ENCODE measurements around the gene ZNF844. TPM values are rescaled to one million over a fixed set of nuclear protein-coding genes. Genes with fewer than 3 reads are reported as not detected.

The ZNF844 gene
- polyA plus RNA-seq, 1 of the 3 experiments (the other 2 are of a cell fraction), result 0.28 TPM

- TF ChIP-seq, protein P1, sequence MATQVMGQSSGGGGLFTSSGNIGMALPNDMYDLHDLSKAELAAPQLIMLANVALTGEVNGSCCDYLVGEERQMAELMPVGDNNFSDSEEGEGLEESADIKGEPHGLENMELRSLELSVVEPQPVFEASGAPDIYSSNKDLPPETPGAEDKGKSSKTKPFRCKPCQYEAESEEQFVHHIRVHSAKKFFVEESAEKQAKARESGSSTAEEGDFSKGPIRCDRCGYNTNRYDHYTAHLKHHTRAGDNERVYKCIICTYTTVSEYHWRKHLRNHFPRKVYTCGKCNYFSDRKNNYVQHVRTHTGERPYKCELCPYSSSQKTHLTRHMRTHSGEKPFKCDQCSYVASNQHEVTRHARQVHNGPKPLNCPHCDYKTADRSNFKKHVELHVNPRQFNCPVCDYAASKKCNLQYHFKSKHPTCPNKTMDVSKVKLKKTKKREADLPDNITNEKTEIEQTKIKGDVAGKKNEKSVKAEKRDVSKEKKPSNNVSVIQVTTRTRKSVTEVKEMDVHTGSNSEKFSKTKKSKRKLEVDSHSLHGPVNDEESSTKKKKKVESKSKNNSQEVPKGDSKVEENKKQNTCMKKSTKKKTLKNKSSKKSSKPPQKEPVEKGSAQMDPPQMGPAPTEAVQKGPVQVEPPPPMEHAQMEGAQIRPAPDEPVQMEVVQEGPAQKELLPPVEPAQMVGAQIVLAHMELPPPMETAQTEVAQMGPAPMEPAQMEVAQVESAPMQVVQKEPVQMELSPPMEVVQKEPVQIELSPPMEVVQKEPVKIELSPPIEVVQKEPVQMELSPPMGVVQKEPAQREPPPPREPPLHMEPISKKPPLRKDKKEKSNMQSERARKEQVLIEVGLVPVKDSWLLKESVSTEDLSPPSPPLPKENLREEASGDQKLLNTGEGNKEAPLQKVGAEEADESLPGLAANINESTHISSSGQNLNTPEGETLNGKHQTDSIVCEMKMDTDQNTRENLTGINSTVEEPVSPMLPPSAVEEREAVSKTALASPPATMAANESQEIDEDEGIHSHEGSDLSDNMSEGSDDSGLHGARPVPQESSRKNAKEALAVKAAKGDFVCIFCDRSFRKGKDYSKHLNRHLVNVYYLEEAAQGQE (IDR thresholded peaks at IDR 0.05; ENCODE audit: low read depth, low read length), result no peak
- TF ChIP-seq TAF1 (IDR thresholded peaks at IDR 0.05; ENCODE audit: borderline replicate concordance, low read depth, low read length) (peak; percentile 93), SIN3A (IDR thresholded peaks at IDR 0.05; ENCODE audit: borderline replicate concordance, low read depth, low read length) (no peak), MEF2A (IDR thresholded peaks at IDR 0.05; ENCODE audit: borderline replicate concordance, low read depth) (no peak), GATA2 (CRISPR knock-in tag; IDR thresholded peaks at IDR 0.05) (no peak), YY1 (IDR thresholded peaks at IDR 0.05; ENCODE audit: low read depth) (no peak), RFX5 (IDR thresholded peaks at IDR 0.05; ENCODE audit: low read length) (peak; percentile 43), RCOR1 (IDR thresholded peaks at IDR 0.05; ENCODE audit: low read length) (no peak), ELF1 (IDR thresholded peaks at IDR 0.05) (no peak), TCF12 (IDR thresholded peaks at IDR 0.05) (no peak), EZH2phosphoT487 (IDR thresholded peaks at IDR 0.05; ENCODE audit: borderline replicate concordance, low read depth) (no peak), POLR2AphosphoS5 (IDR thresholded peaks at IDR 0.05; ENCODE audit: low read depth, low read length) (peak; percentile 95), IRF3 (IDR thresholded peaks at IDR 0.05; ENCODE audit: low read depth, low read length) (no peak)
- TF ChIP-seq, protein P2, sequence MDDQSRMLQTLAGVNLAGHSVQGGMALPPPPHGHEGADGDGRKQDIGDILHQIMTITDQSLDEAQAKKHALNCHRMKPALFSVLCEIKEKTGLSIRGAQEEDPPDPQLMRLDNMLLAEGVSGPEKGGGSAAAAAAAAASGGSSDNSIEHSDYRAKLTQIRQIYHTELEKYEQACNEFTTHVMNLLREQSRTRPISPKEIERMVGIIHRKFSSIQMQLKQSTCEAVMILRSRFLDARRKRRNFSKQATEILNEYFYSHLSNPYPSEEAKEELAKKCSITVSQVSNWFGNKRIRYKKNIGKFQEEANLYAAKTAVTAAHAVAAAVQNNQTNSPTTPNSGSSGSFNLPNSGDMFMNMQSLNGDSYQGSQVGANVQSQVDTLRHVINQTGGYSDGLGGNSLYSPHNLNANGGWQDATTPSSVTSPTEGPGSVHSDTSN (IDR thresholded peaks at IDR 0.05), result peak; percentile 94
Observed at GRCh38 chr19:12052497-12053169, 11.9 kb upstream of the ZNF844 start, which contains the start of gene ZNF878 (continued).

DNA sequence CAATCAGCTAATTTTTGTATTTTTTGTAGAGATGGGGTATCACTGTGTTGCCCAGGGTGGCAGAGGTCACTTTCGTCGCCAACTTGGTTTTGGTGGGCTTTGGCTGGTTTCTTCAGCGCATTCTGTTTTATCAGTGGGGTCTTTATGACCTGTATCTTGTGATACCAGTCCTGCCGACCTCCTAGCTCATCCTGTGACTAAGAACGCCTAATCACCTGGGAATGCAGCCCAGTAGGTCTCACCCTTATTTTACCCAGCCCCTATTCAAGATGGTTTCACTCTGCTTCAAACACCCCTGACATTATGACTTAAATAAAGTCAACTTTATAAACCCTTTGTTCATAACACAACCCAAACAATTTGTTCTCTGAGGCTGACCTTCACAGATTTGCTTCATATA lies 8.7 kb upstream of the ZNF844 start:
- no peak overlapping the region for H3K9ac ChIP-seq
- TF ChIP-seq FOXJ3 (CRISPR knock-in tag; IDR thresholded peaks at IDR 0.05) (no peak), TAF1 (IDR thresholded peaks at IDR 0.05; ENCODE audit: borderline replicate concordance, low read depth, low read length) (no peak), RCOR1 (IDR thresholded peaks at IDR 0.05; ENCODE audit: low read length) (no peak), GATA2 (CRISPR knock-in tag; IDR thresholded peaks at IDR 0.05) (no peak)
- H4K20me1 ChIP-seq (ENCODE audit: insufficient read depth), result no peaks in the 10 kb centered on the region
- H3K27ac ChIP-seq (ENCODE audit: low read depth in 2 of 2, low read length in 1 of 2), result no peak overlapping the region
- H3F3A ChIP-seq (replicated peaks; ENCODE audit: insufficient read depth), result no peaks in the 10 kb centered on the region
- no peaks in the 10 kb centered on the region for H3K36me3 ChIP-seq (replicated peaks in 1 of 2; ENCODE audit: control insufficient read depth in 1 of 2, insufficient read depth in 2 of 2, low read length in 1 of 2)
- POLR2A ChIA-PET, result interaction anchor here (1.1 kb wide), 1 partner anchor 84 kb away, joined by 5 read pairs; the partner anchor contains the start of gene ZNF20
- no peaks in the 10 kb centered on the region for H3K9me3 ChIP-seq
- H3K4me2 ChIP-seq, result no peak overlapping the region
- H3K27me3 ChIP-seq (ENCODE audit: insufficient read depth), result no peaks in the 10 kb centered on the region
- 42% methylated on average over 5 of the region's 5 CpGs for WGBS (ENCODE audit: low lambda C conversion rate)
- no peak for DNase-seq
- no peak overlapping the region for H2AFZ ChIP-seq (ENCODE audit: low read depth)
- no peaks in the 10 kb centered on the region for H3K9me2 ChIP-seq
- CTCF ChIA-PET, result interaction anchor here (1.0 to 1.2 kb wide), 2 partner anchors 68 to 259 kb away, joined by 3 read pairs; no protein-coding TSS in a partner anchor
- no peaks in the 10 kb centered on the region; a peak in 1 of 4 replicates for H3K4me1 ChIP-seq (ENCODE audit: control insufficient read depth in 1 of 2, insufficient read depth in 2 of 2, low read depth in 1 of 2, low read length in 1 of 2)
- no peak overlapping the region for H3K4me3 ChIP-seq (ENCODE audit: low read depth in 2 of 2, low read length in 1 of 2)
- H3K79me2 ChIP-seq (ENCODE audit: insufficient read depth), result no peaks in the 10 kb centered on the region
